Mucosa of stomach (tissue), 1 donor: ENCODE data around the gene SPRED1.
"Not testable (repeated sequence)": the region's sequence is repeated elsewhere in the genome, so short reads cannot be mapped to it uniquely, and the experiment has no call there.

ENCODE experiments used
- H3K27me3 ChIP-seq: one replicate; pipeline ENCODE4 v1.7.0; 2013; ENCODE audit warnings: mild to moderate bottlenecking, low read length; ENCODE audit not compliant: control insufficient read depth, insufficient read depth
- H3K36me3 ChIP-seq: one replicate; pipeline ENCODE4 v1.7.0; 2013; ENCODE audit warnings: low read length; ENCODE audit not compliant: control insufficient read depth, insufficient read depth
- H3K4me1 ChIP-seq: one replicate; pipeline ENCODE4 v1.7.0; 2013; ENCODE audit warnings: mild to moderate bottlenecking, low read length; ENCODE audit not compliant: control insufficient read depth, insufficient read depth
- H3K4me3 ChIP-seq: one replicate; pipeline ENCODE4 v1.7.0; 2013; ENCODE audit warnings: low read length
- H3K9ac ChIP-seq: one replicate; pipeline ENCODE4 v1.7.0; 2013; ENCODE audit warnings: mild to moderate bottlenecking, low read length, moderate library complexity
- H3K9me3 ChIP-seq: one replicate; pipeline ENCODE4 v1.7.0; 2013; ENCODE audit warnings: mild to moderate bottlenecking, low read length, moderate library complexity; ENCODE audit not compliant: control insufficient read depth
- donor health status: Pancreatic carcinoma.

Gene SPRED1

DNA sequence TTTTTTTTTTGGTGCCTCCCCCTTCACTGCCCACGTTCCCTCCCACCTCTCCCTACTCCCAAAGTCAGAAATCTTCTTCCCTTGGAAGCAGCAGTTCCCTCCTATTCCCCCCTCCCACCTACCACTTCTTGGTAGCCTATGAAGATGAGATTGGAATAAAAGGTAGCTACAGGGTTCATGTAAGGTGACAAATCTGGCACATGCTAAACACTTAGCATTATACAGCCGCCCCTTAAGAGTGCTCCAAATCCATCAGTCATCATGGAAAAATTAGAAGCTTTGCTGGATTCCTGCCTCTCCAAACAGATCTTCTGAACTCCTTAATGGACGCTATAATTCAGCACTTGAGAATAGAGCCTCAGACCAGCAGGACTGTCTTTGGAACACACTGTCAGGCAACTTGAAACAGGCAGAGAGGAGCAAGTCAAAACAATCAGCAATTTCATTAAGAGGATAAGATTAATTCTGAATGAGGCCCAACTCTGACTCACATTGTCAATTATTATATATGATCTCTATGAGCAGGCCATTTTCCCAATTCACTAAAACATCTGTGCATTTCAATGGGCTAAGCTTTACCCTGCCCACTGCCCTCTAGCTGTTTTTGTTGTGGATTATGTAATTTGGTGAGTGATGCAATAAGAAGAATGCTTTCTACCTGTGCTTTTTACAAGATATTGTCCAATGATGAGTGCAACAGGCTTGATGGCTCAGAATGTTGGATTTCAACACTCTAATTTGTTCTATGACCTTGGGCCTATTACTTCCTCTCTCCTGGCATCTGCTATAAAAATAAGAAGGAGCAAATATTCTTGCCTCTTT is 34.6 kb upstream of the SPRED1 start:
- no peak overlapping the region for H3K4me3 ChIP-seq
- H3K27me3 ChIP-seq: no peaks in the 10 kb centered on the region
- H3K36me3 ChIP-seq: no peaks in the 10 kb centered on the region
- peaks cover 58% of the 10 kb centered on the region for H3K4me1 ChIP-seq
- no peaks in the 10 kb centered on the region for H3K9me3 ChIP-seq
- H3K9ac ChIP-seq: no peak overlapping the region

DNA sequence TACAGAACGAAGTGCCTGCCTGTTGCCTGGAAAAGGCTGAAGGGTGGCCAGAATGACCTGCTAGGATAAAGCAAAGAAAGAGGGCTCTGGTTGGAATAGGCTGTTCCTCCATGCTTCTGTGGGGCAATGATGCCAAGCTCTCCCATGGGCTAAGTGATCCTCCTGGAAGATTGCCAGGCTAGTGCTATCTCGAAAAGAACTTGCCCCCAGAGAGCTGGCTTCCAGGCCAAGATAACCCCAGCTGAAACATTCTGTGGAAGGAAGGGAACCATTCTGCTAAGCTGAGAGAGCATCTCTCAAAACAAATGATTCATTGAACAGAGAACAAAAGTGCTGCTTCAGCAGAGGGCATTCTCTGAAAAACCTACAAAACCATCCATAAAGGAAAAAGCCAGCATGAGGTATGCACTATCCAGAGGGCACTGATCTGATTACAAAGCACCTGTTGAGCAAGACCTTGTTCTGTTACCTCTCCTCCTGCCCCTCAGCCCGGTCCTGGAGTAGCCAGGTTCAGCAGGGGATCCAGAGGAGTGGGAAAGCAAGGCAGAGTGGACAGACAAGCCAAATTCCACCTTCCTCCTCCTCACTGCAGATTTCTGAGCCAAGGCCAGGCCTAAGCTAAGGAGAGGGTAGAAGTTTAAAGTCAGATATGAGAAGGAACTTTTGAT is 31.9 kb upstream of the SPRED1 start:
- H3K9ac ChIP-seq: no peak overlapping the region
- no peaks in the 10 kb centered on the region for H3K36me3 ChIP-seq

GRCh38 chr15:38224486-38224885 is 28.1 kb upstream of the SPRED1 start:
- Histone ChIP-seq H3K9me3 (no peaks in the 10 kb centered on the region), H3K4me3 (no peak overlapping the region), H3K36me3 (no peaks in the 10 kb centered on the region), H3K4me1 (peaks cover 18% of the 10 kb centered on the region), H3K27me3 (no peaks in the 10 kb centered on the region), H3K9ac (no peak overlapping the region)

More for the DNA sequence above, 31.9 kb upstream of the SPRED1 start:
- no peaks in the 10 kb centered on the region for H3K9me3 ChIP-seq
- no peak overlapping the region for H3K4me3 ChIP-seq
- H3K27me3 ChIP-seq: no peaks in the 10 kb centered on the region
- peaks cover 33% of the 10 kb centered on the region for H3K4me1 ChIP-seq

GRCh38 chr15:38225381-38225780 is 27.3 kb upstream of the SPRED1 start:
- no peaks in the 10 kb centered on the region for H3K27me3 ChIP-seq
- no peak overlapping the region for H3K9ac ChIP-seq
- H3K36me3 ChIP-seq: no peaks in the 10 kb centered on the region
- peaks cover 18% of the 10 kb centered on the region for H3K4me1 ChIP-seq
- H3K4me3 ChIP-seq: no peak overlapping the region
- no peaks in the 10 kb centered on the region for H3K9me3 ChIP-seq

GRCh38 chr15:38226608-38227266 is 25.9 kb upstream of the SPRED1 start:
- H3K4me1 ChIP-seq: peaks cover 18% of the 10 kb centered on the region
- H3K9ac ChIP-seq: no peak overlapping the region
- H3K4me3 ChIP-seq: no peak overlapping the region
- no peaks in the 10 kb centered on the region for H3K36me3 ChIP-seq
- H3K27me3 ChIP-seq: no peaks in the 10 kb centered on the region
- no peaks in the 10 kb centered on the region for H3K9me3 ChIP-seq

- Histone ChIP-seq H3K9me3 (no peaks in the 10 kb centered on the region), H3K9ac (no peak overlapping the region), H3K27me3 (no peaks in the 10 kb centered on the region), H3K4me1 (peaks cover 11% of the 10 kb centered on the region), H3K36me3 (no peaks in the 10 kb centered on the region), H3K4me3 (no peak overlapping the region)
Observed at GRCh38 chr15:38227941-38228340, 24.7 kb upstream of the SPRED1 start.

DNA sequence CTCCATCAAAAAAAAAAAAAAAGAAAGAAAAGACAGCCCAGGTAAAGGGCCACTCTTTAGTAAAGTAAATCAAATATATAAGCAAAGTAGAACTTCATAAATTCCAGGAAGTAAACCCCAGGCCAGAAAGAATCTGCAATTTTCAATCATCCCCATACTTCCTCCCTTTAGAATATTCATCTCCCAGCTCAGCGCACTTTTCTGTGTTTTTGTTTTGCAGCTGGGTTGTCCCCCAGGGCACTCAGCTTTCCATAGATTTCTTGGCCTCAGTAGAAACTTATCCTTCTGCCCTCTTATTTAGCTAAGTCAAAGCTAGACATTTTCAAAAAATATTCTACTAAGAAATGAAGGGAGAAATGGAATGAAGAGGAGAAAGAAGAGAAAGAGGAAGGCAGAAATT is 24.0 kb upstream of the SPRED1 start:
- no peak overlapping the region for H3K9ac ChIP-seq
- H3K4me3 ChIP-seq: no peak overlapping the region
- no peaks in the 10 kb centered on the region for H3K36me3 ChIP-seq

DNA sequence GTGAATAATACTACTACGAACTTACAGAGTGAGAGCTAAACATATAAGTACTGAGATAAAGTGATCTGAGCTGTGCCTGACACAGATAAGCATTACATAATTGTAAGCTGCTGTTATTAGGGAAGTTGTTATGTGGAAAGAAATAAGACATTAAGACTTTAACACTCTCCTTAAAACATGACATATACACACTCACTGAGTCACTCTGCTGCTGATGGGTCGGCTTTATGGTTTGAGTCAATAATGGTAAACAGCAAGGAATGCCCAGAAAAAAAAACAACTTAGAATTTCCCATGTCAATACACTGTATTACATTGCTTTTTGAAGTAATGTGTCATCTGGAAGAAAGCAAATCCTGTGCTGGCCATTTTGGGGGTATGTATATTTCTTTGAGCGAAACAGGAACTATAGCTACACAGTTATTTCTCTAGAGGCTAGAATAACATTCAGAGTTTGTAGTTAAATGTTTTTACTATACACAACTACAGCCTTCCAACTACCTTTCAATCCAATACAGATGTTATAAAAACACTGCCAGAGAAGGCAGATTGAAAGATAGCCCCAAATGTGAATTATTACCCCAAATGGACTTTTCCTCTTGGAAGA is 22.8 kb upstream of the SPRED1 start:
- Histone ChIP-seq H3K9me3 (no peaks in the 10 kb centered on the region), H3K4me1 (peaks cover 11% of the 10 kb centered on the region), H3K27me3 (no peaks in the 10 kb centered on the region), H3K4me3 (no peak overlapping the region), H3K9ac (no peak overlapping the region), H3K36me3 (no peaks in the 10 kb centered on the region)

More for the DNA sequence above, 24.0 kb upstream of the SPRED1 start:
- Histone ChIP-seq H3K27me3 (no peaks in the 10 kb centered on the region), H3K4me1 (peaks cover 11% of the 10 kb centered on the region), H3K9me3 (no peaks in the 10 kb centered on the region)

- Histone ChIP-seq H3K4me1 (peaks cover 11% of the 10 kb centered on the region), H3K9me3 (no peaks in the 10 kb centered on the region), H3K27me3 (no peaks in the 10 kb centered on the region), H3K4me3 (no peak overlapping the region), H3K36me3 (no peaks in the 10 kb centered on the region), H3K9ac (no peak overlapping the region)
Observed at GRCh38 chr15:38231436-38231835, 21.2 kb upstream of the SPRED1 start.

DNA sequence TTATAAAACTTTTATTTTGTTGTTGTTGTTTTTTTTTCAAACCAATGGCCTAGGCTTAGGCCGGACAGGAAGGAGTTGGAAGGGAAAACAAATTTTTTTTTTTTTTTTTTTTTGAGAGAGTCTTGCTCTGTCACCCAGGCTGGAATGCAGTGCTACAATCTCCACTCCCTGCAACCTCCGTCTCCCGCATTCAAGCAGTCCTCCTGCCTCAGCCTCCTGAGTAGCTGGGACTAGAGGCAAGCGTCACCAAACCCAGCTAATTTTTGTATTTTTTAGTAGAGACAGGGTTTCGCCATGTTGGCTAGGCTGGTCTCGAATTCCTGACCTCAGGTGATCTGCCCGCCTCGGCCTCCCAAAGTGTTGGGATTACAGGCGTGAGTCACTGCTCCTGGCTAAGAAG is 15.6 kb upstream of the SPRED1 start:
- not testable (repeated sequence) for H3K9ac ChIP-seq, H3K4me1 ChIP-seq, H3K4me3 ChIP-seq, H3K27me3 ChIP-seq, H3K9me3 ChIP-seq, H3K36me3 ChIP-seq

DNA sequence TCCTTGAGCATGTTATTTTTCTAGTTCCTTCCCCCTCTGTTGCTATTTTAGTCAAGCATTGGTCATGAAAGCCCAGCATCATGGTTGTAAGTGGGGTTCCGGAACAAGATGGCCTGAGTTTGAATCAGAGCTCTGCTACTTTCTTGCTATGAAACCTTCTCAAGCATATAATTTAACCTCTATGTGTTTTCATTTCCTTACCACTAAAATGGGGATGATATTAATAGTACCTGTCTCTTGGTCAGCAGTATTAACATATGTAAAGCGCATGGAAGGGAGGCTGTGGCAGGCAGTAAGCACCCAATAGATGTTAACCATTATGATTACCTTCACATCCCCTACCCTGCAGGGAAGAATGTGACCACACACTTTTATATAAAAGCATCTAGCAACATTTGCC is 14.3 kb upstream of the SPRED1 start:
- no peak overlapping the region for H3K4me3 ChIP-seq
- no peaks in the 10 kb centered on the region for H3K27me3 ChIP-seq
- no peaks in the 10 kb centered on the region for H3K36me3 ChIP-seq
- H3K9ac ChIP-seq: no peak overlapping the region
- H3K4me1 ChIP-seq: no peaks in the 10 kb centered on the region
- H3K9me3 ChIP-seq: no peaks in the 10 kb centered on the region

- Histone ChIP-seq H3K27me3 (no peaks in the 10 kb centered on the region), H3K4me3 (no peak overlapping the region), H3K4me1 (no peaks in the 10 kb centered on the region), H3K36me3 (no peaks in the 10 kb centered on the region), H3K9ac (no peak overlapping the region), H3K9me3 (no peaks in the 10 kb centered on the region)
Observed at GRCh38 chr15:38242055-38242454, 10.6 kb upstream of the SPRED1 start.
